NT2/D1 (cell line): ENCODE data around the gene TARBP2.

Source experiments
- SUZ12 ChIP-seq: IDR thresholded peaks from 2 replicates; pipeline ENCODE4 v1.6.1; 2011; ENCODE audit not compliant: insufficient read length, insufficient read depth; ENCODE audit errors: extremely low read depth
- YY1 ChIP-seq: IDR thresholded peaks from 2 replicates; pipeline ENCODE4 v1.6.1; 2011; ENCODE audit not compliant: insufficient read length, insufficient read depth
- ZNF274 ChIP-seq: IDR thresholded peaks from 2 replicates; pipeline ENCODE4 v1.6.1; 2011; ENCODE audit warnings: mild to moderate bottlenecking, low read depth, low read length

GRCh38 chr12:53506881-53507602 is 6.0 kb downstream of the TARBP2 start, which contains the start of gene NPFF:
- TF ChIP-seq SUZ12 (no peak), ZNF274 (no peak), YY1 (no peak)
